Heart right ventricle (tissue), 16 donors: Measurements from ENCODE around the gene UGGT2. TPM values are rescaled to one million over a fixed set of nuclear protein-coding genes. Genes with fewer than 3 reads are reported as not detected.
A peak's percentile ranks its signal among the peaks of the same experiment; 100 is the strongest.
"Not testable (repeated sequence)": the region's sequence is repeated elsewhere in the genome, so short reads cannot be mapped to it uniquely, and the experiment has no call there.

Source experiments
- ATAC-seq, 8 donors: fragments of 200-7000 bp; cut with Tn5 transposase; one replicate each; pipeline ENCODE4 v1.9.1; 2020; ENCODE audit warnings: mild to moderate bottlenecking in 8 of 8, moderate library complexity in 8 of 8, moderate number of reproducible peaks in 1 of 8
- DNase-seq, 2 donors: peaks; one replicate each; pipeline ENCODE4 v3.0.0-alpha.2; 2020
- H3K27ac ChIP-seq, 10 donors: fragments of 200-600 bp; sonication (generic) in 2 of 10; one replicate each; pipeline versions ENCODE4 v1.5.0 to v1.8.0; 2020 to 2022; ENCODE audit warnings: mild to moderate bottlenecking in 3 of 10
- H3K27me3 ChIP-seq, 7 donors: fragments of 200-600 bp; one replicate each; pipeline ENCODE4 v1.8.0; 2021 to 2022; ENCODE audit warnings: mild to moderate bottlenecking in 2 of 7
- H3K36me3 ChIP-seq, 9 donors: fragments of 200-600 bp; sonication (generic) in 1 of 9; one replicate each; pipeline versions ENCODE4 v1.5.0 to v1.8.0; 2020 to 2022; ENCODE audit warnings: mild to moderate bottlenecking in 2 of 9
- H3K4me1 ChIP-seq, 9 donors: fragments of 200-600 bp; sonication (generic) in 1 of 9; one replicate each; pipeline versions ENCODE4 v1.5.0 to v1.8.0; 2020 to 2022; ENCODE audit warnings: mild to moderate bottlenecking in 4 of 9
- H3K4me3 ChIP-seq, 10 donors: fragments of 200-600 bp; sonication (generic) in 2 of 10; one replicate each; pipeline versions ENCODE4 v1.5.0 to v1.8.0; 2020 to 2022; ENCODE audit warnings: mild to moderate bottlenecking in 7 of 10, moderate library complexity in 2 of 10
- H3K9me3 ChIP-seq, 11 donors: fragments of 200-600 bp in 10 of 11; sonication (generic) in 2 of 11; one replicate each; pipeline versions ENCODE4 v1.5.0 to v1.8.0; 2013 to 2022; ENCODE audit warnings: mild to moderate bottlenecking in 2 of 11, control low read depth in 1 of 11, moderate library complexity in 1 of 11
- WGBS, 2 donors: extraction: QIAGEN DNeasy Blood & Tissue Kit; methylation state at CpG; one replicate each; pipeline ENCODE4 v1.1.7; 2013; ENCODE audit warnings: inconsistent platforms in 1 of 2; 5-methylcytosine and 5-hydroxymethylcytosine counted together
- intact Hi-C, 10 donors: fragments of 100-400 bp; cut with DNase I; formaldehyde crosslinking; loops; one replicate each; pipeline versions ENCODE4 v1.11.1 to v1.14.2; 2022
- polyA plus RNA-seq, 2 donors: library from polyadenylated mRNA; stranded (reverse); fragments of 200-250 nt; gene quantifications; one replicate each; pipeline ENCODE4 v1.2.3, GENCODE V29; 2013
- total RNA-seq, 10 donors: library from RNA; stranded (reverse); fragmentation: NEBNext Ultra II Directional in 3 of 10; extraction: Animal tissue kit (Norgen Biotek cat#: 25700) in 3 of 10; gene quantifications; one replicate each; pipeline versions ENCODE4 v1.2.1 to v1.2.4, GENCODE V29; 2021 to 2023
- TF ChIP-seq, protein P1 (sequence below), 9 donors: fragments of 200-600 bp; sonication (generic) in 2 of 9; IDR thresholded peaks; one replicate each; pipeline versions ENCODE4 v1.5.0 to v1.8.0; 2021 to 2022; ENCODE audit warnings: antibody characterized with exemption in 9 of 9, mild to moderate bottlenecking in 5 of 9, moderate library complexity in 1 of 9
- donor health status: Arrhythmogenic right ventricular cardiomyopathy.
- donor health status: ischemic (EF 13 %, LVEDD 7.1; RV severe dilation, severe dysfunction).
- donor health status: healthy with polysubstance abuse.
- donor health status: DM: no; HTN: yes; CAD: no.
- donor health status: DM: no; HTN: no; CAD: no.
- donor health status: ischemic (EF 25% LVEDD 6.9; RV normal size, moderate dysfunction).
- donor health status: ischemic (EF 25% LVEDD 5.7; RV mildly dilated, moderate dysfunction).
- donor health status: healthy.
- donor health status: DM: yes; HTN: yes; CAD: no.
- donor health status: Ischemic cardiomyopathy.
- donor health status: ischemic (EF 35%, LVEDD 5.7; RV mildly dilated, moderate dysfunction).
- donor health status: nonischemic (EF 11% LVEDD 7.7; RV severe dilation, severe dysfunction).
- donor health status: DM: yes; HTN: yes; CAD: no.
- donor health status: PGD.
- donor health status: ischemic (EF 29% LVEDD 5.4; RV normal size, mild dysfunction).
- donor health status: nonischemic (EF 23%, LVEDD 6.1; RV moderate dilation, normal function).

The UGGT2 gene
- total and polyA plus RNA-seq, 12 donors, result 4.7 to 13.4 (median 11.0) TPM

DNA sequence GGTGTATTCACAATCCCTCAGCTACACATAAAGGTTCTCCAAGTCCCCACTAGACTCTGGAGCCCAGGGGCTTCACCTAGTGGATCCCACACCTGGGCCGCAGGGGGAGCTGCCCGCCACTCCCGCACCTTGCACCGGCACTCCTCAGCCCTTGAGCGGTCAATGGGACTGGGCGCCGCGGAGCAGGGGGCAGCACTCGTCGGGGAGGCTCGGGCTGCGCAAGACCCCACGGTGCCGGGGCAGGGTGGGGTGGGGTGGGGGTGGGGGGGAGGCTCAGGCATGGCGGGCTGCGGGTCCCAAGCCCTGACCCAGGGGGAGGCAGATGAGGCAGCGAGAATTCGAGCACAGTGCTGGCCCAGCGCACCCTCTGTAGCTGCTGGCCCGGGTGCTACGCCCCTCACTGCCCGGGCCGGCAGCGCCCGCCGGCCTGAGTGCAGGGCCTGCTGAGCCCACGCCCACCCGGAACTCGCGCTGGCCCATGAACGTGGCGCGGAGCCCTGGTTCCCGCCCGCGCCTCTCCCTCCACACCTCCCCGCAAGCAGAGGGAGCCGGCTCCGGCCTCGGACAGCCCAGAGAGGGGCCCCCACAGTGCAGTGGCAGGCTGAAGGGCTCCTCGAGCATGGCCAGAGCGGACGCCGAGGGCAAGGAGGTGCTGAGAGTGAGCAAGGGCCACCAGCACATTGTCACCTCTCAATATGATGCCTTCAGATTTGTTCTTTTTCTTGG, 121.7 kb downstream of the UGGT2 start:
- Histone ChIP-seq H3K4me3 (no peak overlapping the region), H3K9me3 (peaks cover 0 to 63% (median 17%) of the 10 kb centered on the region in 11 donors), H3K4me1 (no peaks in the 10 kb centered on the region), H3K27ac (no peak overlapping the region), H3K27me3 (no peaks in the 10 kb centered on the region), H3K36me3 (peaks cover 0 to 42% (median 23%) of the 10 kb centered on the region in 9 donors)
- peak in 1 of 8 donors; percentile 62 for ATAC-seq
- TF ChIP-seq, protein P1, sequence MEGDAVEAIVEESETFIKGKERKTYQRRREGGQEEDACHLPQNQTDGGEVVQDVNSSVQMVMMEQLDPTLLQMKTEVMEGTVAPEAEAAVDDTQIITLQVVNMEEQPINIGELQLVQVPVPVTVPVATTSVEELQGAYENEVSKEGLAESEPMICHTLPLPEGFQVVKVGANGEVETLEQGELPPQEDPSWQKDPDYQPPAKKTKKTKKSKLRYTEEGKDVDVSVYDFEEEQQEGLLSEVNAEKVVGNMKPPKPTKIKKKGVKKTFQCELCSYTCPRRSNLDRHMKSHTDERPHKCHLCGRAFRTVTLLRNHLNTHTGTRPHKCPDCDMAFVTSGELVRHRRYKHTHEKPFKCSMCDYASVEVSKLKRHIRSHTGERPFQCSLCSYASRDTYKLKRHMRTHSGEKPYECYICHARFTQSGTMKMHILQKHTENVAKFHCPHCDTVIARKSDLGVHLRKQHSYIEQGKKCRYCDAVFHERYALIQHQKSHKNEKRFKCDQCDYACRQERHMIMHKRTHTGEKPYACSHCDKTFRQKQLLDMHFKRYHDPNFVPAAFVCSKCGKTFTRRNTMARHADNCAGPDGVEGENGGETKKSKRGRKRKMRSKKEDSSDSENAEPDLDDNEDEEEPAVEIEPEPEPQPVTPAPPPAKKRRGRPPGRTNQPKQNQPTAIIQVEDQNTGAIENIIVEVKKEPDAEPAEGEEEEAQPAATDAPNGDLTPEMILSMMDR (IDR thresholded peaks at IDR 0.05), result no peak
- DNase-seq, result no peak
- 91 to 96% methylated on average over 40 to 44 of the region's 44 CpGs for WGBS, 2 donors
- intact Hi-C loops, result no loop called here

GRCh38 chr13:95929430-95929829, 123.8 kb downstream of the UGGT2 start:
- intact Hi-C loops, result no loop called here

GRCh38 chr13:95928367-95928906, 124.8 kb downstream of the UGGT2 start:
- H3K27me3 ChIP-seq, H3K4me1 ChIP-seq, intact Hi-C loops, H3K27ac ChIP-seq, DNase-seq, ATAC-seq, H3K4me3 ChIP-seq: not testable (repeated sequence)
- Histone ChIP-seq H3K9me3 (peaks cover 0 to 48% (median 7%) of the 10 kb centered on the region in 11 donors), H3K36me3 (peaks cover 0 to 28% (median 0%) of the 10 kb centered on the region in 9 donors)
- 88 to 96% methylated on average over 26 to 36 of the region's 36 CpGs for WGBS, 2 donors

More at GRCh38 chr13:95929430-95929829, 123.8 kb downstream of the UGGT2 start:
- Histone ChIP-seq H3K36me3 (peaks cover 0 to 35% (median 3%) of the 10 kb centered on the region in 9 donors), H3K27ac (no peak overlapping the region), H3K9me3 (peaks cover 0 to 48% (median 7%) of the 10 kb centered on the region in 11 donors), H3K4me3 (no peak overlapping the region), H3K27me3 (no peaks in the 10 kb centered on the region), H3K4me1 (no peaks in the 10 kb centered on the region)
- ATAC-seq (no peak), DNase-seq (no peak)
- whole genome bisulfite sequencing, 2 donors, result 96 to 99% methylated on average over 3 of the region's 3 CpGs
- TF ChIP-seq, protein P1 (IDR thresholded peaks at IDR 0.05), result no peak

- Histone ChIP-seq H3K36me3 (peaks cover 0 to 22% (median 0%) of the 10 kb centered on the region in 9 donors), H3K4me1 (no peaks in the 10 kb centered on the region), H3K4me3 (no peak overlapping the region), H3K27ac (no peak overlapping the region), H3K9me3 (peaks cover 0 to 33% (median 7%) of the 10 kb centered on the region in 11 donors), H3K27me3 (no peaks in the 10 kb centered on the region)
- no peak for DNase-seq
- no peak for ATAC-seq
- TF ChIP-seq, protein P1 (IDR thresholded peaks at IDR 0.05), result no peak
- intact Hi-C loops, result no loop called here
- 65 to 71% methylated on average over 3 of the region's 3 CpGs for WGBS, 2 donors
These were observed 127.0 kb downstream of the UGGT2 start for GRCh38 chr13:95926231-95926630.
